Right kidney (tissue), 1 donor: ENCODE results near the gene MRPL48.
"Not testable (repeated sequence)": the region's sequence is repeated elsewhere in the genome, so short reads cannot be mapped to it uniquely, and the experiment has no call there.

Experiments used
- DNase-seq: peaks from one replicate; pipeline ENCODE4 v3.0.0-alpha.2; 2016

Gene MRPL48

GRCh38 chr11:73766763-73767162 lies 20.9 kb upstream of the MRPL48 start:
- no peak for DNase-seq

DNA sequence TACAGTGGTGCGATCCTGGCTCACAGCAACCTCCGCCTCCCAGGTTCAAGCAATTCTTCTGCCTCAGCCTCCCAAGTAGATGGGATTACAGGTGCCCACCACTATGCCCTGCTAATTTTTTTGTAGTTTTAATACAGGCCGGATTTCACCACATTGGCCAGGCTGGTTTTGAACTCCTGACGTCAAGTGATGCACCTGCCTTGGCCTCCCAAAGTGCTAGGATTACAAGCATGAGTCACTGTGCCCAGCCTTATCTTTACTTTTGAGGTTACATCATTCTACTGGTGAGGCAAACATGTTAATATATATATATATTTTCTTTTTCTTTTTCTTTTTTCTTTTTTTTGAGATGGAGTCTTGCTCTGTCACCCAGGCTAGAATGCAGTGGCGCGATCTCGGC lies 16.9 kb upstream of the MRPL48 start:
- not testable (repeated sequence) for DNase-seq

DNA sequence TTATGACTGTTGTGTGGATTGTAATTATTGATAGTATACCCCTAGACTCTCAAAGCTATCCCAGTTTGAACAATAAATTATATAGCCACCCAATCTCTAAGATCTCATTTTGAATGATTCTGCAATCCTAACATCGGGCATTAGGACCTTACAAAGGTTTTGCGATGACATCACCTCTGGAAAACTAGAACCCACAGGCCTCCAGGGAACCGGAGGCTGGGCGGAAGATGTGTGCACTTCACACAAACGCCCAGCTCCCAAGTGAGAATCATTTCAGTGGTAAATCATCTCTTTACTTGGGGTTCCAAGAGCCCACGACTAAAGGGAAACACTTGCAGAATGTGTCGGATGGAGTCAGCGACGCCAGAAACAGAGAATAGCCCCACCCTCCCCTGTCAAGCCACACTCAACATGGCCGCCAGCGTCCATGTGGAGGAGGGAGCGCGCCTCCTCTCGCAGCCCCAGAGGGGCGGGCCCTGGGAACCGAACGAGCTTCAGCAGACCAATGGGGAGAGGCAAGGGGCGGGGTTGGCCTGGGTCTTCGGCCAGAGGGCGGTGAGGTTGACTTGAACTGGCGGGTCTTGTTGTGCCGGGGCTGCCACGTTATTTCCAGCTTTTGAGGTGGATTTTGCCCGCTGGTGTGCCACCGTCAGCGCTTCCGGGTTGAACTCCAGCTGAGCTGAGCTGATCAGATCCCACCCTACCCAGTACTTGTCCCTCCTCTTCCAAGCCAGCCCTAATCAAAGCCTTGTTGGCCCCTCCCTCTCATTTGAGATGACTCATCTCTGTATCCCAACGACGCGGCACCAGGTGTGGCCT lies 8.4 kb upstream of the MRPL48 start:
- DNase-seq, result peak; percentile 99

GRCh38 chr11:73781303-73781702 lies 6.4 kb upstream of the MRPL48 start:
- DNase-seq, result no peak

- DNase-seq, result no peak
These were observed 4.1 kb upstream of the MRPL48 start for GRCh38 chr11:73783483-73784020.

- no peak for DNase-seq
These were observed 3.5 kb upstream of the MRPL48 start for GRCh38 chr11:73784080-73784634.

DNA sequence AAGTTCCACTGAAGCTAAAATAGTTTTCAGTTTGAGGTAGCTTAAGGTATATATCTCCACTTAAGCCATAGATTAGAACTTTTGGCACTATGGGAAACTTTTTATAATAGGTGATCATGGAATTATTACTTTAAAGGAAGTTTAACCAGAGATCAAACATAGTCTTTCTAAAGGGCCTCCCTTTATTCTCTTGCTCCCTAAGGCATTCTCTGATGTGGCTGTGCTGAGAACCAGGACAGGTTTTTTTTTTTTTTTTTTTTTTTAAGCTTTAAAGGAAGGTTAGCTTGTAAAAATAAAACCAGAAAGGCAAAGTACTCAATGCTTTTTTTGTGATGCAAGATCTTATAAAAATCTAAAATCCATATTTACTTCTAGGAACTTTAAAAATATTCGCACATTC lies 2.9 kb upstream of the MRPL48 start:
- no peak for DNase-seq

GRCh38 chr11:73785467-73785866 lies 2.2 kb upstream of the MRPL48 start:
- not testable (repeated sequence) for DNase-seq

GRCh38 chr11:73787051-73787642 lies 527 bp upstream of the MRPL48 start:
- peak; percentile 63 for DNase-seq

GRCh38 chr11:73789279-73789670 lies 1.6 kb downstream of the MRPL48 start:
- no peak for DNase-seq

GRCh38 chr11:73792584-73792983 lies 4.9 kb downstream of the MRPL48 start:
- no peak for DNase-seq

- DNase-seq, result no peak
These were observed 8.4 kb downstream of the MRPL48 start for GRCh38 chr11:73795925-73796632.

- DNase-seq, result no peak
These were observed 9.8 kb downstream of the MRPL48 start for GRCh38 chr11:73797457-73797856.

GRCh38 chr11:73800276-73800806 lies 12.7 kb downstream of the MRPL48 start:
- no peak for DNase-seq

GRCh38 chr11:73801136-73801535 lies 13.5 kb downstream of the MRPL48 start:
- no peak for DNase-seq

GRCh38 chr11:73804712-73805111 lies 17.0 kb downstream of the MRPL48 start:
- no peak for DNase-seq

- no peak for DNase-seq
These were observed 20.4 kb downstream of the MRPL48 start for GRCh38 chr11:73808052-73808451.

DNA sequence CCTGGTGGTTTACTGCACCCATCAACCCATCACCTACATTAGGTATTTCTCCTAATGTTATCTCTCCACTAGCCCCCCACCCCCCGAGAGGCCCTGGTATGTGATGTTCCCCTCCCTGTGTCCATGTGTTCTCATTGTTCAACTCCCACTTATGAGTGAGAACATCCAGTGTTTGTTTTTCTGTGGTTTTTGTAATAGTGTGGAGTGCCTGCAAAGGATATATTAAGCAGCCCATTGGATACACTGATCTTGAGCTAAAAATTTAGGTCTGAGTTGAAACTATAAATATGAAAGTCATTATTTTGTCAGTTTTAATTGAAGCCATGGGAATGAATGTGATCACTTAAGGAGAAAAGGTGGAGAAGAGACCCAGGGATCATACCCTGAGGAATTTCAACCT lies 23.0 kb downstream of the MRPL48 start:
- DNase-seq, result no peak

- DNase-seq, result no peak
These were observed 24.6 kb downstream of the MRPL48 start for GRCh38 chr11:73812234-73812633.

DNA sequence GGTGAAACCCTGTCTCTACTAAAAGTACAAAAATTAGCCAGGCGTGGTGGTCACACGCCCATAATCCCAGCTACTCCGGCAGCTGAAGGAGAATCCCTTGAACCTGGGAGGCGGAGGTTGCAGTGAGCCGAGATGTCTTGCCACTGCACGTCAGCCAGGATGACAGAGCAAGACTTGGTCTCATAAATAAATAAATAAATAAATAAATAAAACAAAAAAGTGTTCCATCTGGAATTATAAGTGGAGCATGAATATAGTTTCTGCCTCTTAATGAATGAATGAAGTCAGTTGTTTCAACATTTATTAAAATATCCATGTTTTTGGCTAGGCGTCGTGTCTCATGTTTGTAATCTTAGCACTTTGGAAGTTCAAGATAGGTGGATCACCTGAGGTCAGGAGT lies 27.1 kb downstream of the MRPL48 start:
- no peak for DNase-seq

- no peak for DNase-seq
These were observed 31.2 kb downstream of the MRPL48 start for GRCh38 chr11:73818846-73819245.

DNA sequence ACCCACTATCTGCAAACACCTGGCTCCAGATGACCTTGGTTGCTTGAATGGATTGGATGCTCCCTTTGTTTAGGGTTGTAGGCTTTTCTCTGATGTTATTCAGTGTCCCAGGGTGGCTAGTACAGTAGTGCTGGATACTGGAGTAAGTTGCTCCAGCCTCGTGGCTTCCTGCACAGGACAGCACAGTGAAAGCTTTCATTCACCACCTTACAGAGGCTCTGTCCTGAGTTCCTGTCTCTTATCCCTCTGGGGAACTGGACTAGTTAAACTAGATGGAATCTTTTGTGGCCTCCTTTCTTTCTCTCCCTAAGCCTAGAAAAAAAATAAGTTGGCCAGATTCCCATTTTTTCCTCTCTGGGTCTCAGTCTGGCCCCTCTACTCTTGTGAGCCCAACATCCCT lies 42.6 kb downstream of the MRPL48 start:
- no peak for DNase-seq

DNA sequence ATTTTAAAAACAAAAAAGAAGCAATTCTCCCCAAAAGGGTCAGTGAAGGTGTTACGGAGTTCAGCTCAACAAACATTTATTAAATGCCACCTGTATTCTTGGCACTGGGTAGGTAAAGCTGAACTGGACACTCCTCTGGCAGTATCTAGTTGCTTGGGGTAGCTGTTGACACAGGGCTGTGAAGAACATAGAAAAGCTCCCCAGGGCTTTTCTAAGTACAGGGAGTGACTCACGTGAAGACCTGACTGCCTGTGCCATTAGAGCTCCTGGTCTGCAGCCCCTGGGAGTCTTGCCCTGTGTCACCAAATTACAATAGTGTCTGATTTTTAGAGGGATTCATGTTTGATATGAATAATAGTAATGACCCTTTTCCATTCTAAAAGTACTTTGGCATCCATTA lies 45.4 kb downstream of the MRPL48 start:
- no peak for DNase-seq
